HCT116 (cell line): ENCODE results near the gene ZNF718. TPM values are rescaled to one million over a fixed set of nuclear protein-coding genes. Genes with fewer than 3 reads are reported as not detected.
"Not testable (repeated sequence)": the region's sequence is repeated elsewhere in the genome, so short reads cannot be mapped to it uniquely, and the experiment has no call there.

ENCODE experiments used
- ATAC-seq: fragments of 200-7000 bp; cut with Tn5 transposase; 2 replicates; pipeline ENCODE4 v1.9.1; 2020; ENCODE audit warnings: mild to moderate bottlenecking, moderate library complexity
- BruUV-seq: library from RNA; stranded (reverse); fragments of 400-500 nt; replicated peaks from 2 replicates; lab custom pipeline; 2021; lab: Mats Ljungman, UMichigan
- CTCF ChIA-PET: fragments of 300-600 bp; sonication (Branson Sonifier 250); formaldehyde crosslinking; loops from one replicate; lab custom pipeline; 2021; ENCODE audit warnings: antibody characterized with exemption; lab: Charles Lee
- POLR2A ChIA-PET: fragments of 300-600, 350-600 bp; sonication (Branson Sonifier 250); formaldehyde crosslinking; loops from one replicate; lab custom pipeline; 2021; ENCODE audit warnings: antibody characterized with exemption; lab: Charles Lee
- RAD21 ChIA-PET, 2 experiments: fragments of 300-600 bp; sonication (Branson Sonifier 250); formaldehyde crosslinking; loops; one replicate each; lab custom pipeline; 2023; ENCODE audit warnings: low total read pairs in 2 of 2; ENCODE audit not compliant: uncharacterized antibody in 2 of 2, unreplicated experiment in 2 of 2, low non-redundant PET in 1 of 2; lab: Charles Lee
- DNase-seq: peaks from one replicate; pipeline ENCODE4 v3.0.0-alpha.2; 2010; ENCODE audit warnings: low read depth, low spot score
- H2AFZ ChIP-seq: fragments of 200-600 bp; shearing (Covaris generic), sonication (generic); 2 replicates; pipeline ENCODE4 v1.6.1; 2017; ENCODE audit warnings: low read depth, mixed run types, mixed read lengths, antibody characterized with exemption, low read length; ENCODE audit not compliant: poor library complexity, severe bottlenecking
- H3K27ac ChIP-seq: 2 replicates; pipeline ENCODE4 v1.5.1; 2012; ENCODE audit warnings: low read depth, low read length
- H3K27me3 ChIP-seq: fragments of 200-600 bp; sonication (generic); 2 replicates; pipeline ENCODE4 v1.6.1; 2016; ENCODE audit warnings: mixed run types, low read length, mixed read lengths; ENCODE audit not compliant: insufficient read depth
- H3K36me3 ChIP-seq, 2 experiments: fragments of 200-500 bp in 1 of 2; fragments of 200-600 bp in 1 of 2; sonication (Bioruptor generic) in 1 of 2; sonication (generic) in 1 of 2; 2 replicates each; pipeline versions ENCODE4 v1.5.1 to v1.6.1; 2014 to 2016; ENCODE audit warnings: low read length in 2 of 2, inconsistent platforms in 1 of 2, mixed read lengths in 1 of 2, mixed run types in 1 of 2; ENCODE audit not compliant: insufficient read depth in 2 of 2, control insufficient read depth in 1 of 2
- H3K4me1 ChIP-seq, 2 experiments: fragments of 200-600 bp in 1 of 2; sonication (generic) in 1 of 2; 2 replicates each; pipeline versions ENCODE4 v1.5.1 to v1.6.1; 2012 to 2017; ENCODE audit warnings: low read length in 2 of 2, inconsistent platforms in 1 of 2, mild to moderate bottlenecking in 1 of 2, mixed read lengths in 1 of 2, mixed run types in 1 of 2, moderate library complexity in 1 of 2; ENCODE audit not compliant: insufficient read depth in 2 of 2, control insufficient read depth in 1 of 2
- H3K4me2 ChIP-seq: fragments of 200-600 bp; sonication (generic); 2 replicates; pipeline ENCODE4 v1.6.1; 2017; ENCODE audit warnings: mixed run types, low read length, mixed read lengths
- H3K4me3 ChIP-seq, 2 experiments: fragments of 200-600 bp in 1 of 2; sonication (generic) in 1 of 2; replicated peaks in 1 of 2; 2 replicates each; pipeline ENCODE4 v1.5.1; 2011 to 2016; ENCODE audit warnings: low read length in 2 of 2, control low read depth in 1 of 2, low read depth in 1 of 2, mild to moderate bottlenecking in 1 of 2, mixed read lengths in 1 of 2, mixed run types in 1 of 2
- H3K79me2 ChIP-seq: fragments of 200-600 bp; sonication (generic); 2 replicates; pipeline ENCODE4 v1.6.1; 2017; ENCODE audit warnings: mild to moderate bottlenecking, mixed run types, low read length, moderate library complexity, mixed read lengths; ENCODE audit not compliant: insufficient read depth
- H3K9ac ChIP-seq: fragments of 200-600 bp; sonication (generic); 2 replicates; pipeline ENCODE4 v1.6.1; 2016; ENCODE audit warnings: low read length, mixed read lengths
- H3K9me2 ChIP-seq: fragments of 200-600 bp; sonication (generic), shearing (Covaris generic); 2 replicates; pipeline ENCODE4 v1.6.1; 2017; ENCODE audit warnings: mixed run types, mild to moderate bottlenecking, moderate library complexity; ENCODE audit not compliant: insufficient read depth
- H3K9me3 ChIP-seq, 2 experiments: fragments of 200-500 bp in 1 of 2; fragments of 200-600 bp in 1 of 2; sonication (Bioruptor generic) in 1 of 2; sonication (generic) in 1 of 2; 2 replicates each; pipeline ENCODE4 v1.6.1; 2014 to 2017; ENCODE audit warnings: low read length in 2 of 2, mixed read lengths in 2 of 2, inconsistent platforms in 1 of 2, low read depth in 1 of 2, mild to moderate bottlenecking in 1 of 2, mixed run types in 1 of 2, moderate library complexity in 1 of 2; ENCODE audit not compliant: control insufficient read depth in 1 of 2, insufficient read depth in 1 of 2
- H4K20me1 ChIP-seq: fragments of 200-600 bp; sonication (generic), shearing (Covaris generic); 2 replicates; pipeline ENCODE4 v1.6.1; 2017; ENCODE audit warnings: mixed run types, mild to moderate bottlenecking, moderate library complexity; ENCODE audit not compliant: insufficient read depth
- CBX3 ChIP-seq: IDR thresholded peaks from 2 replicates; pipeline ENCODE4 v1.6.1; 2012; ENCODE audit warnings: low read depth
- JUND ChIP-seq: IDR thresholded peaks from 2 replicates; pipeline ENCODE4 v1.6.1; 2012
- POLR2A ChIP-seq: IDR thresholded peaks from 2 replicates; pipeline ENCODE4 v1.7.0; 2011; ENCODE audit warnings: borderline replicate concordance; ENCODE audit not compliant: insufficient read depth, insufficient read length; ENCODE audit errors: extremely low read depth
- SIN3A ChIP-seq: IDR thresholded peaks from 2 replicates; pipeline ENCODE4 v1.6.1; 2012; ENCODE audit warnings: low read depth
- SP1 ChIP-seq: IDR thresholded peaks from 2 replicates; pipeline ENCODE4 v1.6.1; 2012; ENCODE audit warnings: low read depth
- YY1 ChIP-seq: IDR thresholded peaks from 2 replicates; pipeline ENCODE4 v1.6.1; 2011; ENCODE audit warnings: low read length, low read depth, moderate library complexity, mild to moderate bottlenecking; ENCODE audit not compliant: insufficient replicate concordance; ENCODE audit errors: extremely low read depth
- ZBTB33 ChIP-seq: IDR thresholded peaks from 2 replicates; pipeline ENCODE4 v1.6.1; 2011; ENCODE audit warnings: mild to moderate bottlenecking, low read length, moderate library complexity; ENCODE audit not compliant: insufficient replicate concordance; ENCODE audit errors: extremely low read depth
- ZNF274 ChIP-seq: fragments of 200-500 bp; sonication (Bioruptor generic); IDR thresholded peaks from 2 replicates; pipeline ENCODE4 v1.6.1; 2014; ENCODE audit warnings: mild to moderate bottlenecking, low read depth, low read length, inconsistent platforms
- intact Hi-C: fragments of 100-400 bp; cut with micrococcal nuclease; formaldehyde crosslinking; loops from 2 replicates; pipeline ENCODE4 v1.10.0; 2022
- total RNA-seq: library from RNA; stranded (reverse); gene quantifications from one replicate; pipeline ENCODE4 v1.2.1, GENCODE V29; 2021; ENCODE audit not compliant: unreplicated experiment

Gene ZNF718
- total RNA-seq, 1 experiment from 2014 or later: 0.07 TPM

GRCh38 chr4:205097-205756 lies 80.9 kb downstream of the ZNF718 start:
- Histone ChIP-seq H3K4me3 (no peak overlapping the region), H3K4me1 (no peaks in the 10 kb centered on the region), H3K27me3 (no peaks in the 10 kb centered on the region), H3K27ac (no peak overlapping the region), H3K4me2 (no peak overlapping the region), H3K36me3 (no peaks in the 10 kb centered on the region), H3K79me2 (no peaks in the 10 kb centered on the region), H3K9me3 (peaks cover 0 to 19% of the 10 kb centered on the region in 2 experiments; a peak in 1 of 4 replicates), H3K9ac (no peak overlapping the region), H4K20me1 (no peaks in the 10 kb centered on the region), H3K9me2 (no peaks in the 10 kb centered on the region), H2AFZ (no peak overlapping the region)
- ChIA-PET RAD21 (no interaction called here), POLR2A (no interaction called here), CTCF (no interaction called here)
- BruUV-seq: no TSS peak
- TF ChIP-seq SP1 (no peak), CBX3 (no peak), SIN3A (no peak), POLR2A (no peak)
- ATAC-seq: no peak
- intact Hi-C loops: no loop called here
- no peak for DNase-seq

GRCh38 chr4:206054-206453 lies 81.8 kb downstream of the ZNF718 start:
- no peaks in the 10 kb centered on the region for H4K20me1 ChIP-seq
- intact Hi-C loops: no loop called here
- no peaks in the 10 kb centered on the region for H3K9me2 ChIP-seq
- H3K4me2 ChIP-seq: no peak overlapping the region
- TF ChIP-seq ZBTB33 (no peak), ZNF274 (no peak), JUND (no peak), YY1 (no peak)
- no TSS peak for BruUV-seq
- no peak overlapping the region for H3K27ac ChIP-seq
- no peak overlapping the region for H3K4me3 ChIP-seq
- H3K9me3 ChIP-seq: peaks cover 0 to 19% of the 10 kb centered on the region in 2 experiments; a peak in 1 of 4 replicates
- DNase-seq (no peak), ATAC-seq (no peak)
- no peaks in the 10 kb centered on the region for H3K4me1 ChIP-seq
- ChIA-PET RAD21 (no interaction called here), CTCF (no interaction called here), POLR2A (no interaction called here)
- no peak overlapping the region for H3K9ac ChIP-seq
- H3K79me2 ChIP-seq: no peaks in the 10 kb centered on the region
- H2AFZ ChIP-seq: no peak overlapping the region
- no peaks in the 10 kb centered on the region for H3K36me3 ChIP-seq
- H3K27me3 ChIP-seq: no peaks in the 10 kb centered on the region

GRCh38 chr4:208416-209096 lies 84.3 kb downstream of the ZNF718 start:
- POLR2A ChIA-PET, intact Hi-C loops, DNase-seq: not testable (repeated sequence)

More at GRCh38 chr4:208416-209096, 84.3 kb downstream of the ZNF718 start:
- RAD21 ChIA-PET, H3K4me3 ChIP-seq, H3K9me2 ChIP-seq, H3K4me2 ChIP-seq, H3K27me3 ChIP-seq, ATAC-seq, H2AFZ ChIP-seq, BruUV-seq, H3K79me2 ChIP-seq, H3K9ac ChIP-seq, H3K27ac ChIP-seq, CTCF ChIA-PET, H3K4me1 ChIP-seq, H4K20me1 ChIP-seq, H3K36me3 ChIP-seq: not testable (repeated sequence)
- H3K9me3 ChIP-seq: peaks cover 0 to 10% of the 10 kb centered on the region in 2 experiments; a peak in 2 of 4 replicates
